ENCODE measurements around the gene ZNF451. TPM values are rescaled to one million over a fixed set of nuclear protein-coding genes. Genes with fewer than 3 reads are reported as not detected.

The ZNF451 gene
- total RNA-seq, 1 donor from 2014 or later = 56.0 TPM

- Histone ChIP-seq H3K36me3 (no peaks in the 10 kb centered on the region), H3K4me1 (no peaks in the 10 kb centered on the region), H3K4me3 (no peak overlapping the region), H3K27me3 (no peaks in the 10 kb centered on the region), H3K9me3 (no peaks in the 10 kb centered on the region), H3K27ac (no peak overlapping the region)
- DNase-seq = no peak
- TF ChIP-seq CTCF (IDR thresholded peaks at IDR 0.05) = no peak
- ATAC-seq = no peak
- intact Hi-C loops (cut with DNase I) = no loop called here
These were observed 15.6 kb upstream of the ZNF451 start for GRCh38 chr6:57074383-57074782.

GRCh38 chr6:57075092-57075491, 14.9 kb upstream of the ZNF451 start:
- no peak overlapping the region for H3K27ac ChIP-seq
- no peaks in the 10 kb centered on the region for H3K4me1 ChIP-seq
- intact Hi-C loops (cut with DNase I) = no loop called here
- H3K27me3 ChIP-seq = no peaks in the 10 kb centered on the region
- no peak for DNase-seq
- H3K4me3 ChIP-seq = no peak overlapping the region
- no peak for TF ChIP-seq CTCF (IDR thresholded peaks at IDR 0.05)
- ATAC-seq = no peak
- H3K36me3 ChIP-seq = no peaks in the 10 kb centered on the region
- no peaks in the 10 kb centered on the region for H3K9me3 ChIP-seq

- H3K4me3 ChIP-seq = no peak overlapping the region
- no peak for TF ChIP-seq CTCF (IDR thresholded peaks at IDR 0.05)
- no peaks in the 10 kb centered on the region for H3K27me3 ChIP-seq
- intact Hi-C loops (cut with DNase I) = no loop called here
- ATAC-seq = no peak
- no peak for DNase-seq
- no peaks in the 10 kb centered on the region for H3K36me3 ChIP-seq
- H3K4me1 ChIP-seq = no peaks in the 10 kb centered on the region
- H3K9me3 ChIP-seq = no peaks in the 10 kb centered on the region
- H3K27ac ChIP-seq = no peak overlapping the region
These were observed 11.3 kb upstream of the ZNF451 start for GRCh38 chr6:57078531-57079207.

- H3K9me3 ChIP-seq = no peaks in the 10 kb centered on the region
- H3K4me1 ChIP-seq = peaks cover 4% of the 10 kb centered on the region
- H3K36me3 ChIP-seq = no peaks in the 10 kb centered on the region
- no peak for TF ChIP-seq CTCF (IDR thresholded peaks at IDR 0.05)
- no peak for ATAC-seq
- DNase-seq = no peak
- no peak overlapping the region for H3K4me3 ChIP-seq
- intact Hi-C loops (cut with DNase I) = no loop called here
- no peaks in the 10 kb centered on the region for H3K27me3 ChIP-seq
- no peak overlapping the region for H3K27ac ChIP-seq
These were observed 4.5 kb upstream of the ZNF451 start for GRCh38 chr6:57085471-57085870.

GRCh38 chr6:57086843-57087242, 3.1 kb upstream of the ZNF451 start:
- Histone ChIP-seq H3K4me3 (no peak overlapping the region), H3K9me3 (no peaks in the 10 kb centered on the region), H3K36me3 (peaks cover 3% of the 10 kb centered on the region), H3K27ac (no peak overlapping the region), H3K27me3 (no peaks in the 10 kb centered on the region), H3K4me1 (peaks cover 10% of the 10 kb centered on the region)
- TF ChIP-seq CTCF (IDR thresholded peaks at IDR 0.05) = no peak
- ATAC-seq (no peak), DNase-seq (no peak)
- intact Hi-C loops (cut with DNase I) = no loop called here

GRCh38 chr6:57087916-57088315, 2.1 kb upstream of the ZNF451 start:
- Histone ChIP-seq H3K36me3 (peaks cover 12% of the 10 kb centered on the region), H3K27me3 (no peaks in the 10 kb centered on the region), H3K4me3 (no peak overlapping the region), H3K27ac (no peak overlapping the region), H3K9me3 (no peaks in the 10 kb centered on the region), H3K4me1 (peaks cover 21% of the 10 kb centered on the region)
- DNase-seq (no peak), ATAC-seq (no peak)
- TF ChIP-seq CTCF (IDR thresholded peaks at IDR 0.05) = no peak
- intact Hi-C loops (cut with DNase I) = no loop called here

Measured in upper lobe of right lung (tissue), 1 donor.